GM12878 (cell line): ENCODE data around the gene KLHL22. TPM values are rescaled to one million over a fixed set of nuclear protein-coding genes. Genes with fewer than 3 reads are reported as not detected.
"Not testable (repeated sequence)": the region's sequence is repeated elsewhere in the genome, so short reads cannot be mapped to it uniquely, and the experiment has no call there.

Experiments
- ATAC-seq: fragments of 200-7000 bp; cut with Tn5 transposase; 3 replicates; pipeline ENCODE4 v1.9.1; 2020; ENCODE audit warnings: mild to moderate bottlenecking, moderate library complexity
- BruUV-seq: library from RNA; stranded (reverse); fragments of 400-500 nt; replicated peaks from 2 replicates; lab custom pipeline; 2021; lab: Mats Ljungman, UMichigan
- CTCF ChIA-PET: fragments of 300-600 bp; sonication (Branson Sonifier 250); formaldehyde crosslinking; extraction: SDS; loops from one replicate; lab custom pipeline; 2021; ENCODE audit warnings: inconsistent platforms; lab: Yijun Ruan, JAX
- POLR2A ChIA-PET: fragments of 350-600 bp; formaldehyde crosslinking; extraction: SDS; loops from one replicate; lab custom pipeline; 2021; ENCODE audit warnings: inconsistent platforms; lab: Charles Lee
- RAD21 ChIA-PET: fragments of 300-600 bp; sonication (Branson Sonifier 250); formaldehyde crosslinking; loops from one replicate; lab custom pipeline; 2023; ENCODE audit warnings: antibody characterized with exemption; ENCODE audit not compliant: unreplicated experiment; lab: Charles Lee
- SMC1A ChIA-PET: fragments of 300-600 bp; sonication (Branson Sonifier 250); formaldehyde crosslinking; loops from one replicate; lab custom pipeline; 2023; ENCODE audit not compliant: unreplicated experiment, uncharacterized antibody; lab: Charles Lee
- DNase-seq: peaks from one replicate; pipeline ENCODE4 v3.0.0-alpha.2; 2011; ENCODE audit warnings: low read depth, low spot score
- FAIRE-seq: peaks from 3 replicates; lab custom pipeline; 2011; peaks lifted over from hg19 to GRCh38; lab: Jason Lieb, UNC
- H2AFZ ChIP-seq: 2 replicates; pipeline ENCODE4 v1.6.0; 2011; ENCODE audit warnings: low read depth, low read length, control low read depth; ENCODE audit not compliant: control insufficient read depth
- H3K27ac ChIP-seq: 2 replicates; pipeline ENCODE4 v1.5.1; 2011; ENCODE audit warnings: control low read depth; ENCODE audit not compliant: control insufficient read depth, insufficient read depth
- H3K27me3 ChIP-seq, 2 experiments: replicated peaks in 1 of 2; 2 replicates each; pipeline versions ENCODE4 v1.6.0 to v1.6.1; 2011; ENCODE audit warnings: low read length in 1 of 2; ENCODE audit not compliant: control insufficient read depth in 2 of 2, insufficient read depth in 2 of 2
- H3K36me3 ChIP-seq, 2 experiments: 2 replicates each; pipeline ENCODE4 v1.5.1; 2011; ENCODE audit warnings: low read length in 1 of 2; ENCODE audit not compliant: control insufficient read depth in 2 of 2, insufficient read depth in 2 of 2
- H3K4me1 ChIP-seq: 2 replicates; pipeline ENCODE4 v1.6.1; 2011; ENCODE audit warnings: mild to moderate bottlenecking, low read length, moderate library complexity, mixed read lengths; ENCODE audit not compliant: control insufficient read depth, insufficient read depth
- H3K4me2 ChIP-seq: 2 replicates; pipeline ENCODE4 v1.6.0; 2011; ENCODE audit warnings: control low read depth; ENCODE audit not compliant: control insufficient read depth, insufficient read depth
- H3K4me3 ChIP-seq: fragments of 200-600 bp; sonication (generic); 2 replicates; pipeline ENCODE4 v1.5.1; 2016
- H3K79me2 ChIP-seq: 2 replicates; pipeline ENCODE4 v1.6.0; 2011; ENCODE audit warnings: low read length; ENCODE audit not compliant: control insufficient read depth, insufficient read depth
- H3K9ac ChIP-seq: 2 replicates; pipeline ENCODE4 v1.8.0; 2011; ENCODE audit warnings: low read length, control low read depth, mixed read lengths; ENCODE audit not compliant: control insufficient read depth, insufficient read depth
- H3K9me3 ChIP-seq: replicated peaks from 3 replicates; pipeline ENCODE4 v1.5.1; 2011; ENCODE audit warnings: mild to moderate bottlenecking, low read length; ENCODE audit not compliant: control insufficient read depth, insufficient read depth
- H4K20me1 ChIP-seq: 2 replicates; pipeline ENCODE4 v1.6.0; 2011; ENCODE audit not compliant: control insufficient read depth, insufficient read depth
- NFYB ChIP-seq: IDR thresholded peaks from 2 replicates; pipeline ENCODE4 v1.6.1; 2011; ENCODE audit warnings: low read depth, mild to moderate bottlenecking, low read length, improper control_type of control experiment, moderate library complexity; ENCODE audit not compliant: insufficient read depth
- SP1 ChIP-seq: IDR thresholded peaks from one replicate; pipeline ENCODE4 v1.6.1; 2011; ENCODE audit warnings: low read depth, low read length
- WGBS: methylation state at CpG from one replicate; pipeline ENCODE4 v1.1.6; 2016; ENCODE audit warnings: low lambda C conversion rate; ENCODE audit not compliant: insufficient replicate concordance, insufficient coverage; ENCODE audit errors: missing lambda C conversion rate; 5-methylcytosine and 5-hydroxymethylcytosine counted together
- in situ Hi-C: fragments of 300-500 bp; cut with MboI; formaldehyde crosslinking; loops from 9 replicates; pipeline ENCODE4 v1.14.3; 2018; ENCODE audit warnings: mixed read lengths
- intact Hi-C: fragments of 100-400 bp; cut with micrococcal nuclease; formaldehyde crosslinking; loops from one replicate; pipeline ENCODE4 v1.14.2; 2022; ENCODE audit not compliant: unreplicated experiment
- polyA plus RNA-seq, 11 experiments: library from polyadenylated mRNA; depleted of rRNA in 4 of 11; unstranded in 6 of 11; stranded (reverse) in 5 of 11; fragments of >200 nt; fragmentation: Nextera tagmentation in 4 of 11; fragmentation: Illumina TruSeq in 1 of 11; extraction: Ambion mirVana in 4 of 11; extraction: Trizol in 1 of 11; gene quantifications; 1 replicate in 1 of 11; 2 replicates in 10 of 11; pipeline versions ENCODE4 v1.2.1 to v1.2.3, GENCODE V29; 2011 to 2016; ENCODE audit warnings: inconsistent platforms in 2 of 11, missing spikeins in 2 of 11, low read depth in 1 of 11
- small RNA-seq: library from RNA; depleted of rRNA; stranded (forward); fragments of <200 nt; gene quantifications from one replicate; pipeline ENCODE3, GENCODE V24; 2014
- total RNA-seq, 4 experiments: library from RNA; depleted of rRNA in 3 of 4; stranded (reverse); fragments of >200 nt in 3 of 4; fragmentation: Illumina TruSeq in 1 of 4; extraction: Trizol in 1 of 4; gene quantifications; 2 replicates each; pipeline versions ENCODE4 v1.2.1 to v1.2.3, GENCODE V29; 2013 to 2021
- TF ChIP-seq, protein P1 (sequence below): fragments of 450-650 bp; IDR thresholded peaks from 2 replicates; pipeline ENCODE4 v1.6.1; 2017; ENCODE audit warnings: mild to moderate bottlenecking

The KLHL22 gene
- total and polyA plus RNA-seq, 10 of the 15 experiments (the other 5 are each of a cell fraction or from before 2014, with no cell fraction given), result 0.06 to 22.1 (median 14.2) TPM

DNA sequence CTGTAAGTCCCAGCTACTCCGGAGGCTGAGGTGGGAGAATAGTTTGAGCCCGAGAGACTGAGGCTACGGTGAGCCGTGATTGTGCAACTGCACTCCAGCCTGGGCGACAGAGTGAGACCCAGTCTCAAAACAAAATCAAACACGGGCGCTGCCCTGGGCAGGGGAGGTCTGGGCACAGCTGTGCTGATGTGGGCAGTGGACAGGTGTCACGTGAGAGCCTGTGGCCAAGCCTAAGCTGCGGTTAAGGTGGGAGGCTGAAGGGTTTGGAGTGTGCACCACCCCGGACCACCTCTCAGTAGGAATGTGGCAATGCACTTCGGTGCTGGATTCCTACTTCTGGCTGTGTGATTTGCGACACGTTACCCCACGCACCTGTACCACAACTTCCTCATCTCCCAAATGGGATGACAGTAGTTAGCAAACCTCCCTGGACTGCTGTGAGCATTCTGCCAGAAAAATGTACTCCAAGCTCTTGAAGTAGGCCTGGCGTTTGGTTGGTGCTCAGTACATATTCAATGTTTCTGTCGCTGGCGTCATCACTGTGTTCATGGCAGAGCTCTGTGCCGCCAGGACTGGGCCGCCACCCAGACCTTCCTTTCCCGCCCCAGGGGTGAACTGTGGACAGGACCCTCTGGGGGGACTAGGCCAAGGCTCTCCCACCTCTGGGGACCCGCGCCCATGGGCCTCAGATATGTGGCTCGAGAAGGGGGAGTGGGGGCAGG lies 102.5 kb downstream of the KLHL22 start:
- Histone ChIP-seq H3K9ac (peak overlapping the region; percentile 73), H3K36me3 (no peaks in the 10 kb centered on the region), H2AFZ (peak overlapping the region; percentile 96), H3K79me2 (no peaks in the 10 kb centered on the region), H4K20me1 (no peaks in the 10 kb centered on the region), H3K27me3 (no peaks in the 10 kb centered on the region), H3K27ac (peak overlapping the region; percentile 55), H3K4me3 (peak overlapping the region; percentile 84), H3K4me2 (peak overlapping the region; percentile 99), H3K4me1 (peaks cover 8% of the 10 kb centered on the region), H3K9me3 (no peaks in the 10 kb centered on the region; the same call in 2 of the 3 replicates)
- ChIA-PET RAD21 (no interaction called here), POLR2A (no interaction called here), SMC1A (no interaction called here), CTCF (no interaction called here)
- in situ Hi-C loops, result no loop called here
- no peak for DNase-seq
- intact Hi-C loops, result no loop called here
- no peak for ATAC-seq
- BruUV-seq, result TSS peak; percentile 89
- WGBS, result 92% methylated on average over 22 of the region's 23 CpGs
- TF ChIP-seq SP1, result no peak
- no peak for TF ChIP-seq NFYB
- TF ChIP-seq, protein P1, sequence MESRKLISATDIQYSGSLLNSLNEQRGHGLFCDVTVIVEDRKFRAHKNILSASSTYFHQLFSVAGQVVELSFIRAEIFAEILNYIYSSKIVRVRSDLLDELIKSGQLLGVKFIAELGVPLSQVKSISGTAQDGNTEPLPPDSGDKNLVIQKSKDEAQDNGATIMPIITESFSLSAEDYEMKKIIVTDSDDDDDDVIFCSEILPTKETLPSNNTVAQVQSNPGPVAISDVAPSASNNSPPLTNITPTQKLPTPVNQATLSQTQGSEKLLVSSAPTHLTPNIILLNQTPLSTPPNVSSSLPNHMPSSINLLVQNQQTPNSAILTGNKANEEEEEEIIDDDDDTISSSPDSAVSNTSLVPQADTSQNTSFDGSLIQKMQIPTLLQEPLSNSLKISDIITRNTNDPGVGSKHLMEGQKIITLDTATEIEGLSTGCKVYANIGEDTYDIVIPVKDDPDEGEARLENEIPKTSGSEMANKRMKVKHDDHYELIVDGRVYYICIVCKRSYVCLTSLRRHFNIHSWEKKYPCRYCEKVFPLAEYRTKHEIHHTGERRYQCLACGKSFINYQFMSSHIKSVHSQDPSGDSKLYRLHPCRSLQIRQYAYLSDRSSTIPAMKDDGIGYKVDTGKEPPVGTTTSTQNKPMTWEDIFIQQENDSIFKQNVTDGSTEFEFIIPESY, result peak; percentile 66; the same call in 1 of the 2 replicates
- no peak for FAIRE-seq

- WGBS, result 94% methylated on average over 44 of the region's 53 CpGs
- H2AFZ ChIP-seq, SMC1A ChIA-PET, CTCF ChIA-PET, H3K4me3 ChIP-seq, H3K9ac ChIP-seq, H3K27ac ChIP-seq, H3K4me1 ChIP-seq, POLR2A ChIA-PET, in situ Hi-C loops, H3K4me2 ChIP-seq, RAD21 ChIA-PET, ATAC-seq, H4K20me1 ChIP-seq, FAIRE-seq, H3K27me3 ChIP-seq, H3K36me3 ChIP-seq, H3K9me3 ChIP-seq, H3K79me2 ChIP-seq, intact Hi-C loops, DNase-seq, BruUV-seq: not testable (repeated sequence)
These were observed 103.2 kb downstream of the KLHL22 start for GRCh38 chr22:20392365-20392881.

Small RNAs within 50 kb of the gene (small RNA-seq; reads per million reads assigned to genes)
- not detected for gene RF00019
- not detected for gene RN7SL812P
- gene RNU6-225P, result not detected
- gene RNY1P9, result not detected

Other genes with a start within 250 kb of the KLHL22 start
- 0.54 and 0.73 TPM in 2 replicates for gene RTN4R, start 227.5 kb downstream of the KLHL22 start, total RNA-seq (2014; rRNA removed)
- 0.09 and 0.13 TPM in 2 replicates for gene RTN4R, start 227.5 kb downstream of the KLHL22 start, total RNA-seq (2014; rRNA removed; fragmentation: Illumina TruSeq; extraction: Trizol)
- gene RTN4R, start 227.5 kb downstream of the KLHL22 start, total RNA-seq (2021), result 0.77 and 0.87 TPM in 2 replicates
- gene RTN4R, start 227.5 kb downstream of the KLHL22 start, polyA plus RNA-seq (2011; rRNA removed), result 0.23 TPM in 1 of 2 replicates, not detected in the other
- gene RTN4R, start 227.5 kb downstream of the KLHL22 start, polyA plus RNA-seq (2014; fragmentation: Illumina TruSeq; extraction: Trizol), result 0.03 TPM in 1 of 2 replicates, not detected in the other
- not detected for gene RTN4R, start 227.5 kb downstream of the KLHL22 start, polyA plus RNA-seq (2014; fragmentation: Nextera tagmentation; extraction: Ambion mirVana)
- gene RTN4R, start 227.5 kb downstream of the KLHL22 start, polyA plus RNA-seq (2014; rRNA removed), result 0.46 and 0.99 TPM in 2 replicates
- 1 to 10 TPM in 1 of 2 experiments, under 1 TPM in 1; 0.76 to 1.0 TPM for gene RTN4R, start 227.5 kb downstream of the KLHL22 start, polyA plus RNA-seq (2016; fragmentation: Nextera tagmentation; extraction: Ambion mirVana)
- 37.4 and 38.9 TPM in 2 replicates for gene DGCR6L, start 175.7 kb downstream of the KLHL22 start, total RNA-seq (2014; rRNA removed)
- gene DGCR6L, start 175.7 kb downstream of the KLHL22 start, total RNA-seq (2014; rRNA removed; fragmentation: Illumina TruSeq; extraction: Trizol), result 12.5 and 15.2 TPM in 2 replicates
- gene DGCR6L, start 175.7 kb downstream of the KLHL22 start, total RNA-seq (2021), result 27.0 and 27.7 TPM in 2 replicates
- 9.1 and 17.4 TPM in 2 replicates for gene DGCR6L, start 175.7 kb downstream of the KLHL22 start, polyA plus RNA-seq (2011; rRNA removed)
- gene DGCR6L, start 175.7 kb downstream of the KLHL22 start, polyA plus RNA-seq (2014; fragmentation: Illumina TruSeq; extraction: Trizol), result 1.5 and 8.1 TPM in 2 replicates
- gene DGCR6L, start 175.7 kb downstream of the KLHL22 start, polyA plus RNA-seq (2014; fragmentation: Nextera tagmentation; extraction: Ambion mirVana), result 1 to 10 TPM; 1.6 to 4.2 TPM
- gene DGCR6L, start 175.7 kb downstream of the KLHL22 start, polyA plus RNA-seq (2014; rRNA removed), result 36.7 and 41.9 TPM in 2 replicates
- 10 to 100 TPM; 59.4 to 62.8 TPM for gene DGCR6L, start 175.7 kb downstream of the KLHL22 start, polyA plus RNA-seq (2016; fragmentation: Nextera tagmentation; extraction: Ambion mirVana)
- 8.0 and 8.6 TPM in 2 replicates for gene ZNF74, start 101.6 kb downstream of the KLHL22 start, total RNA-seq (2014; rRNA removed)
- 3.7 and 4.0 TPM in 2 replicates for gene ZNF74, start 101.6 kb downstream of the KLHL22 start, total RNA-seq (2014; rRNA removed; fragmentation: Illumina TruSeq; extraction: Trizol)
- 8.3 and 9.3 TPM in 2 replicates for gene ZNF74, start 101.6 kb downstream of the KLHL22 start, total RNA-seq (2021)
- gene ZNF74, start 101.6 kb downstream of the KLHL22 start, polyA plus RNA-seq (2011; rRNA removed), result 2.9 and 4.4 TPM in 2 replicates
- 1.6 and 3.0 TPM in 2 replicates for gene ZNF74, start 101.6 kb downstream of the KLHL22 start, polyA plus RNA-seq (2014; fragmentation: Illumina TruSeq; extraction: Trizol)
- under 1 TPM; 0.37 to 0.73 TPM for gene ZNF74, start 101.6 kb downstream of the KLHL22 start, polyA plus RNA-seq (2014; fragmentation: Nextera tagmentation; extraction: Ambion mirVana)
- 7.0 and 7.4 TPM in 2 replicates for gene ZNF74, start 101.6 kb downstream of the KLHL22 start, polyA plus RNA-seq (2014; rRNA removed)
- 1 to 10 TPM; 5.8 to 6.2 TPM for gene ZNF74, start 101.6 kb downstream of the KLHL22 start, polyA plus RNA-seq (2016; fragmentation: Nextera tagmentation; extraction: Ambion mirVana)
- gene SCARF2, start 58.0 kb downstream of the KLHL22 start, total RNA-seq (2014; rRNA removed), result 0.17 and 0.27 TPM in 2 replicates
- not detected in 2 replicates for gene SCARF2, start 58.0 kb downstream of the KLHL22 start, total RNA-seq (2014; rRNA removed; fragmentation: Illumina TruSeq; extraction: Trizol)
- gene SCARF2, start 58.0 kb downstream of the KLHL22 start, total RNA-seq (2021), result 0.45 and 0.74 TPM in 2 replicates
- 0.01 TPM in 1 of 2 replicates, not detected in the other for gene SCARF2, start 58.0 kb downstream of the KLHL22 start, polyA plus RNA-seq (2011; rRNA removed)
- not detected in 2 replicates for gene SCARF2, start 58.0 kb downstream of the KLHL22 start, polyA plus RNA-seq (2014; fragmentation: Illumina TruSeq; extraction: Trizol)
- gene SCARF2, start 58.0 kb downstream of the KLHL22 start, polyA plus RNA-seq (2014; fragmentation: Nextera tagmentation; extraction: Ambion mirVana), result not detected
- gene SCARF2, start 58.0 kb downstream of the KLHL22 start, polyA plus RNA-seq (2014; rRNA removed), result 0.38 and 0.89 TPM in 2 replicates
- under 1 TPM in 1 of 2 experiments, not detected in 1; 0.09 TPM for gene SCARF2, start 58.0 kb downstream of the KLHL22 start, polyA plus RNA-seq (2016; fragmentation: Nextera tagmentation; extraction: Ambion mirVana)
- 27.6 and 34.7 TPM in 2 replicates for gene MED15, start 11.8 kb upstream of the KLHL22 start, total RNA-seq (2014; rRNA removed)
- gene MED15, start 11.8 kb upstream of the KLHL22 start, total RNA-seq (2014; rRNA removed; fragmentation: Illumina TruSeq; extraction: Trizol), result 16.4 and 16.9 TPM in 2 replicates
- 75.2 and 75.8 TPM in 2 replicates for gene MED15, start 11.8 kb upstream of the KLHL22 start, total RNA-seq (2021)
- gene MED15, start 11.8 kb upstream of the KLHL22 start, polyA plus RNA-seq (2011; rRNA removed), result 12.1 and 23.8 TPM in 2 replicates
- 5.3 and 17.5 TPM in 2 replicates for gene MED15, start 11.8 kb upstream of the KLHL22 start, polyA plus RNA-seq (2014; fragmentation: Illumina TruSeq; extraction: Trizol)
- 1 to 10 TPM; 1.4 to 2.8 TPM for gene MED15, start 11.8 kb upstream of the KLHL22 start, polyA plus RNA-seq (2014; fragmentation: Nextera tagmentation; extraction: Ambion mirVana)
- gene MED15, start 11.8 kb upstream of the KLHL22 start, polyA plus RNA-seq (2014; rRNA removed), result 44.5 and 54.6 TPM in 2 replicates
- 10 to 100 TPM; 29.9 to 37.0 TPM for gene MED15, start 11.8 kb upstream of the KLHL22 start, polyA plus RNA-seq (2016; fragmentation: Nextera tagmentation; extraction: Ambion mirVana)